Mucosa of descending colon (tissue), 3 donors: Measurements from ENCODE around the gene PIGM. TPM values are rescaled to one million over a fixed set of nuclear protein-coding genes. Genes with fewer than 3 reads are reported as not detected.

Experiments used
- ATAC-seq: fragments of 200-7000 bp; cut with Tn5 transposase; one replicate; pipeline ENCODE4 v1.9.1; 2020; ENCODE audit warnings: mild to moderate bottlenecking, moderate library complexity
- DNase-seq, 3 donors: peaks; one replicate each; pipeline ENCODE4 v3.0.0-alpha.2; 2020
- H3K36me3 ChIP-seq: fragments of 200-600 bp; one replicate; pipeline ENCODE4 v1.8.0; 2021; ENCODE audit warnings: low read depth, mild to moderate bottlenecking
- H3K4me1 ChIP-seq: fragments of 200-600 bp; one replicate; pipeline ENCODE4 v1.8.0; 2021; ENCODE audit warnings: low read depth, mild to moderate bottlenecking
- H3K4me3 ChIP-seq: fragments of 200-600 bp; one replicate; pipeline ENCODE4 v1.8.0; 2021; ENCODE audit warnings: mild to moderate bottlenecking
- H3K9me3 ChIP-seq: fragments of 200-600 bp; one replicate; pipeline ENCODE4 v1.8.0; 2021; ENCODE audit warnings: mild to moderate bottlenecking
- intact Hi-C, 2 donors: fragments of 100-400 bp; cut with DNase I in 1 of 2; cut with micrococcal nuclease in 1 of 2; formaldehyde crosslinking; loops; one replicate each; pipeline versions ENCODE4 v1.11.0 to v1.11.1; 2022; cut with DNase I, micrococcal nuclease
- total RNA-seq, 3 donors: library from RNA; stranded (reverse); fragmentation: NEBNext Ultra II Directional in 2 of 3; extraction: Animal tissue kit (Norgen Biotek cat#: 25700) in 2 of 3; gene quantifications; one replicate each; pipeline versions ENCODE4 v1.2.1 to v1.2.4, GENCODE V29; 2021 to 2023
- TF ChIP-seq, protein P1 (sequence below): fragments of 200-600 bp; IDR thresholded peaks from one replicate; pipeline ENCODE4 v1.8.0; 2022; ENCODE audit warnings: antibody characterized with exemption, mild to moderate bottlenecking
- donor health status: DM: no; HTN: no; CAD: no; lungs with moderate emphysema.
- donor health status: DM: no; HTN: no; CAD: no.
- donor health status: DM: no; HTN: yes; CAD: no.

Gene PIGM
- total RNA-seq, 3 donors from 2014 or later = 5.0 to 6.3 (median 5.9) TPM

DNA sequence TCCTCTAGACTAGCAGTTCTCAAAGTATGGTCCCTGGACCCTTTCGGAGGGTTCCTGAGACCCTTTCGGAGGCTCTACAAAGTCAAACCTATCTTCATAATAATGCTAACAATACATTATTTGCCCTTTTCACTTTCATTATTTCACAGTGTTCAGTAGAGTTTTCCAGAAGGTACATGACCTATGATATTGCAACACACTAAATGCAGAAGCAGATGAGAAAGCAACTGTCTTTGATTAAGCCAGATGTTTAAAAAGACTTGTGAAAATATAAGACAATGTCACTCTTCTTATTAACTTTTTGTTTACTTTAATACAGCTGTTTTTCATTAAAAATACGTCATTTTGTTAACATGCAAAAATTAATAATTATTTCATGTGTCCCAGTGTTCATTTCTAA, 32.4 kb upstream of the PIGM start:
- Histone ChIP-seq H3K4me1 (no peaks in the 10 kb centered on the region), H3K9me3 (no peaks in the 10 kb centered on the region), H3K4me3 (no peak overlapping the region), H3K36me3 (no peaks in the 10 kb centered on the region)
- no peak for DNase-seq
- ATAC-seq = no peak
- TF ChIP-seq, protein P1, sequence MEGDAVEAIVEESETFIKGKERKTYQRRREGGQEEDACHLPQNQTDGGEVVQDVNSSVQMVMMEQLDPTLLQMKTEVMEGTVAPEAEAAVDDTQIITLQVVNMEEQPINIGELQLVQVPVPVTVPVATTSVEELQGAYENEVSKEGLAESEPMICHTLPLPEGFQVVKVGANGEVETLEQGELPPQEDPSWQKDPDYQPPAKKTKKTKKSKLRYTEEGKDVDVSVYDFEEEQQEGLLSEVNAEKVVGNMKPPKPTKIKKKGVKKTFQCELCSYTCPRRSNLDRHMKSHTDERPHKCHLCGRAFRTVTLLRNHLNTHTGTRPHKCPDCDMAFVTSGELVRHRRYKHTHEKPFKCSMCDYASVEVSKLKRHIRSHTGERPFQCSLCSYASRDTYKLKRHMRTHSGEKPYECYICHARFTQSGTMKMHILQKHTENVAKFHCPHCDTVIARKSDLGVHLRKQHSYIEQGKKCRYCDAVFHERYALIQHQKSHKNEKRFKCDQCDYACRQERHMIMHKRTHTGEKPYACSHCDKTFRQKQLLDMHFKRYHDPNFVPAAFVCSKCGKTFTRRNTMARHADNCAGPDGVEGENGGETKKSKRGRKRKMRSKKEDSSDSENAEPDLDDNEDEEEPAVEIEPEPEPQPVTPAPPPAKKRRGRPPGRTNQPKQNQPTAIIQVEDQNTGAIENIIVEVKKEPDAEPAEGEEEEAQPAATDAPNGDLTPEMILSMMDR = no peak
- intact Hi-C loops = no loop called here

DNA sequence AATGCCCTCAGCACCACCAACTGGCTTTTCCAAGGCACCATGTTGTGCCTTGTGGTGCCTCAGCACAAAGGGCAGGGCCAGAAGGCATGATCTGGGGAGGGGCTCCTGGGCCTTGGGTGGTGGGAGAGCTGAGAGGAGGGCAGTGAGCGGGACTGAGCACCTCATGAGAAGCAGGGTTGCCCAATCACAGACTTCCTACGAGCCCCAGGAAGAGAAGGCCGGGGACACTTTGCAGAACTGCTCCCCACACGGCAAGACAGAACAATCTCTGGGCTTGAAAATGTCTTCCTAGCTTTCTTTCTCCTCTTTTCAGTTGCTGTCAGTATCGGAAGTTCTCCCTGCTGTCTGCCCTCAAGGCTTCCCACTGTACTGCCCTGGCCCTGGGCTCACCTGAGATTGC, 31.4 kb upstream of the PIGM start:
- TF ChIP-seq, protein P1 = no peak
- no peak for DNase-seq
- H3K36me3 ChIP-seq = no peaks in the 10 kb centered on the region
- H3K4me1 ChIP-seq = no peaks in the 10 kb centered on the region
- ATAC-seq = no peak
- intact Hi-C loops = no loop called here
- H3K9me3 ChIP-seq = no peaks in the 10 kb centered on the region
- no peak overlapping the region for H3K4me3 ChIP-seq

DNA sequence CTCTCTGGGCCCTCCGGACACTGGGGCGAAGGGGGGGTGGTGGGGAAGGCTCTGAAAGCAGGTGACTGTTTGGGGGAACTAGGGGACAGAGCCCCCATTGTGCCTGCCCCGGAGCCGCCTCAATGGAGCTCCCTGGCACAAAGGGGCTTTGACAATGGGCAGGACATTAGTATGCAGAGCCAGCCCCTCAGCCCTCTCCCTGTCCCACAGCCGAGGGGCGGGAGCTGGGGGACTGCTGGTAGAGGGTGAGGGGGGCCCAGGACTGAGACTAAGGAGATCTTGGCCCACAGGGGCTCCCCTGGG, 30.4 kb upstream of the PIGM start:
- H3K4me3 ChIP-seq = no peak overlapping the region
- intact Hi-C loops = no loop called here
- ATAC-seq (no peak), DNase-seq (no peak)
- H3K36me3 ChIP-seq = no peaks in the 10 kb centered on the region
- no peaks in the 10 kb centered on the region for H3K9me3 ChIP-seq
- H3K4me1 ChIP-seq = no peaks in the 10 kb centered on the region
- TF ChIP-seq, protein P1 = no peak

DNA sequence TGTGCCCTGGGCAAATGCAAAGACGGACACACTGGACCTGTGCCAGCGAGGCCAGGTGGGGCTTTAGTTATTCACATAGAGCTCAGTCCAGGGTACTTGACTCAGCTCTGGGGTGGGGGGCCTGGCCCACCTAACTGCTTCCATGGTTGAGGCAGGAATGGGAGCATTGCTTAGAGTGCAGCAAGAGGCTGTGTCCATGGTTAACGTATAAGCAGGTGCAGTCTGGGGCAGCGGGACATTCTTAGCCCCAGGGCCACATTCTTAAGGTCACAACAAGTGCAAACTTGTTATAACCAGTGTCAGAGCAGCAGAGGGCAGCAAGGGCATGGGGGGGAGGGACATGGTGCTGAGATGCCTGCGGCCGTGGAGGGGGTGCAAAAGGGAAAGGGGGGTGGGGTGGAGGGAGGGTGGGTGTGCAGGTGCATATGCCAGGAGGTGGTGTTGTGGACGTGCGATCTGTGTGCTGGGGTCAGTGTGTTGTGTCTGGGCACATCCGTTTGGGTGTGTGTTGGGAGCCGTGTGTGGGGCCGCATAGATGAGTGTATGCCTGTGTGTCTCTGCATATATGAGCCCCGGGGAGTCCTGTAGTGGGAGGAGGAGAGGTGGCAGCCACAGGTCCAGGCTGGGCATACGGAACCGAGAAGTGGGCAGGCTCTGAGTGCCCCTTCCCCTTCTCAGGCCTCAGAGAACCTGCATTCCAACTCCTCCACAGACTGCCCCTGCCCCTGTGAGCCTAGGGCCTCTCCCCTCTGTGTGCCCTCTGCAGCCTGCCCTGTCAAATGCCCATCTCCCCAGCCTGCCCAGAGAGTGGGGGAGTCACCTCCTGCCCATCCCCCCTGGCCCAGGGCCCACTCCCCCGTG, 29.8 kb upstream of the PIGM start:
- DNase-seq = no peak
- Histone ChIP-seq H3K9me3 (no peaks in the 10 kb centered on the region), H3K4me3 (no peak overlapping the region), H3K36me3 (no peaks in the 10 kb centered on the region), H3K4me1 (no peaks in the 10 kb centered on the region)
- intact Hi-C loops = no loop called here
- no peak for ATAC-seq
- TF ChIP-seq, protein P1 = no peak

DNA sequence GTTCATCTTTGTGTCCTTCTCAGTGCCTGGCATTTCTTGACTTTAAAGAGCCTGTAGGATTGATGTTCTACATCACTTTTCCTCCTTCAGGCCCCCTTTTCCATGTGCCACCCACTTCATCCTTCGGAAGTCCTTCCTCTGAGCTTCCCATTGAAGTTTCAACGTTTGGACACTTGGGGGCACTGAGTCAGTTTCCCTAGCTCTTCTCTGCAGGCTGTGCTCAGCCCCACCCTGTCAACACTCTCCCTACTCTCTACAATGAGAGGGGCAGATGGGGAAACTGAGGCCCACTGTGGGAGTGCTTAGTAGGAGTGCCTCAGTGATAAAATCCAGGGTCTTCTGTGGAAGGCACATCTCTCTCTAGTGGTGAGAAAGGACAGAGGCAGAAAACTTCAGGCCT, 26.3 kb upstream of the PIGM start:
- TF ChIP-seq, protein P1 = no peak
- intact Hi-C loops = no loop called here
- no peak overlapping the region for H3K4me3 ChIP-seq
- no peak for ATAC-seq
- H3K4me1 ChIP-seq = no peaks in the 10 kb centered on the region
- DNase-seq = no peak
- H3K9me3 ChIP-seq = no peaks in the 10 kb centered on the region
- no peaks in the 10 kb centered on the region for H3K36me3 ChIP-seq
